PC-3 (cell line): Measurements from ENCODE around the gene C2. TPM values are rescaled to one million over a fixed set of nuclear protein-coding genes. Genes with fewer than 3 reads are reported as not detected.
A peak's percentile ranks its signal among the peaks of the same experiment; 100 is the strongest.

Source experiments
- ATAC-seq: fragments of 200-7000 bp; cut with Tn5 transposase; 2 replicates; pipeline ENCODE4 v1.9.1; 2020; ENCODE audit warnings: mild to moderate bottlenecking, moderate library complexity
- BruUV-seq: library from RNA; stranded (reverse); fragments of 400-500 nt; replicated peaks from 2 replicates; lab custom pipeline; 2021; lab: Mats Ljungman, UMichigan
- CTCF ChIA-PET: fragments of 300-600 bp; sonication (Branson Sonifier 250); formaldehyde crosslinking; loops from one replicate; lab custom pipeline; 2022; ENCODE audit warnings: antibody characterized with exemption; lab: Charles Lee
- POLR2A ChIA-PET: fragments of 300-600 bp; sonication (Branson Sonifier 250); formaldehyde crosslinking; loops from one replicate; lab custom pipeline; 2022; ENCODE audit warnings: antibody characterized with exemption; ENCODE audit not compliant: unreplicated experiment; lab: Charles Lee
- DNase-seq: peaks from one replicate; pipeline ENCODE4 v3.0.0-alpha.2; 2015
- H2AFZ ChIP-seq: fragments of 300-600 bp; sonication (generic); 2 replicates; pipeline ENCODE4 v1.6.0; 2016; ENCODE audit warnings: antibody characterized with exemption, low read length
- H3F3A ChIP-seq: fragments of 300-600 bp; sonication (generic); one replicate; pipeline ENCODE4 v1.6.0; 2017; ENCODE audit warnings: antibody characterized with exemption, low read length, control low read depth, mild to moderate bottlenecking; ENCODE audit not compliant: unreplicated experiment
- H3K27ac ChIP-seq: fragments of 300-600 bp; sonication (generic); 2 replicates; pipeline ENCODE4 v1.5.1; 2016; ENCODE audit warnings: mild to moderate bottlenecking, low read length
- H3K27me3 ChIP-seq: fragments of 300-600 bp; sonication (generic); 2 replicates; pipeline ENCODE4 v1.6.1; 2016; ENCODE audit warnings: low read length, mixed read lengths
- H3K36me3 ChIP-seq: fragments of 300-600 bp; sonication (generic); 2 replicates; pipeline ENCODE4 v1.6.1; 2016; ENCODE audit warnings: low read depth, mixed run types, low read length, mixed read lengths
- H3K4me1 ChIP-seq: fragments of 300-600 bp; sonication (generic); 2 replicates; pipeline ENCODE4 v1.5.1; 2016; ENCODE audit warnings: low read length; ENCODE audit not compliant: insufficient read depth
- H3K4me2 ChIP-seq: fragments of 300-600 bp; sonication (generic); 2 replicates; pipeline ENCODE4 v1.6.0; 2016; ENCODE audit warnings: low read length
- H3K4me3 ChIP-seq: fragments of 300-600 bp; sonication (generic); 2 replicates; pipeline ENCODE4 v1.5.1; 2016; ENCODE audit warnings: mild to moderate bottlenecking, low read length, mixed read lengths
- H3K79me2 ChIP-seq: fragments of 300-600 bp; sonication (generic); 2 replicates; pipeline ENCODE4 v1.6.1; 2017; ENCODE audit warnings: low read length, mixed read lengths
- H3K9ac ChIP-seq: fragments of 300-600 bp; sonication (generic); 2 replicates; pipeline ENCODE4 v1.6.0; 2016; ENCODE audit warnings: mild to moderate bottlenecking, low read length
- H3K9me2 ChIP-seq: fragments of 300-600 bp; sonication (generic); replicated peaks from 2 replicates; pipeline ENCODE4 v1.6.1; 2016; ENCODE audit warnings: mixed run types, low read length, mixed read lengths
- H3K9me3 ChIP-seq: fragments of 300-600 bp; sonication (generic); 2 replicates; pipeline ENCODE4 v1.6.1; 2016; ENCODE audit warnings: low read length, mixed read lengths
- H4K20me1 ChIP-seq: fragments of 300-600 bp; sonication (generic); 2 replicates; pipeline ENCODE4 v1.6.1; 2016; ENCODE audit warnings: low read length, mixed read lengths
- EZH2 ChIP-seq: fragments of 300-600 bp; sonication (generic); IDR thresholded peaks from one replicate; pipeline ENCODE4 v1.6.1; 2017; ENCODE audit warnings: antibody characterized with exemption, mild to moderate bottlenecking, low read length; ENCODE audit not compliant: unreplicated experiment
- EZH2phosphoT487 ChIP-seq: fragments of 300-600 bp; sonication (generic); IDR thresholded peaks from 2 replicates; pipeline ENCODE4 v1.6.1; 2018; ENCODE audit warnings: mild to moderate bottlenecking, antibody characterized with exemption, low read length, borderline replicate concordance
- intact Hi-C: fragments of 100-400 bp; cut with micrococcal nuclease; formaldehyde crosslinking; loops from 2 replicates; pipeline ENCODE4 v1.9.0; 2023
- total RNA-seq: library from RNA; depleted of rRNA; stranded (reverse); fragments of >200 nt; gene quantifications from 2 replicates; pipeline ENCODE4 v1.2.3, GENCODE V29; 2014
- TF ChIP-seq, protein P1 (sequence below): fragments of 300-600 bp; sonication (generic); conservative IDR thresholded peaks from 2 replicates; pipeline ENCODE4 v1.5.1; 2017; ENCODE audit warnings: antibody characterized with exemption, low read depth, mild to moderate bottlenecking, low read length

The C2 gene
- total RNA-seq, 1 experiment from 2014 or later, result not detected

DNA sequence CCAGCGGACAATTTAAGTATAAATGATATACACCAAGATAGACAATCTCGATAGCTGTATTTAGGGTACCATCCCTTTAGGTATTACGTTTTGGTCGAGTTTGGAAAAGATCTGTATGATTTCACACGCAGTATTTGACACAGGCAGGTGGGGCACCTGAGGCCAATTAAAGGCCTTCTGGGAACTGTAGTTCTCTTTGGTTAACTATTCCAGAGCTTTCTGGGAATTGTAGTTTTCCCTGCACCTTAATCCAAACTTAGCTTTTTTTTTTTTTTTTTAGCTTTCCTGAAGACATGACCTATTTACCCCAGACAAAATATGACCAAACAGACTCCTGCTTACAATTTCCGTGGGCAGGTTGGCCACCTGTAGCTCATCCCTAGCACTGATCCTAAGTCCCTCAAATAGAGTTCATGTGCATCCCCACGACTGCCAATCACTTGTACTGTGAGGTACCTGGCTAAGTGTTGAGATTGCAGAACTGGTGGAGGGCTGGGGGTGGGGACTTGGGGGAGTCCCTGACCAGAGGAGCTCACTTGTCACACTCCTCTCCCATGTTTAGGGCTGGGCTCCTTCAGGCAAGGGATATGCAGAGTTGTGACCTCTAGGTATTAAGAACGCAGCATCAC is 29.0 kb upstream of the C2 start:
- peaks cover 29% of the 10 kb centered on the region for H3K4me1 ChIP-seq
- H3K27me3 ChIP-seq, result no peaks in the 10 kb centered on the region
- peak overlapping the region; percentile 81 for H3K9ac ChIP-seq
- peak overlapping the region; percentile 92 for H3K4me2 ChIP-seq
- ATAC-seq (peak; percentile 22; the same call in 1 of the 2 replicates), DNase-seq (peak; percentile 68)
- H4K20me1 ChIP-seq, result no peaks in the 10 kb centered on the region
- TF ChIP-seq EZH2, result no peak
- TF ChIP-seq, protein P1, sequence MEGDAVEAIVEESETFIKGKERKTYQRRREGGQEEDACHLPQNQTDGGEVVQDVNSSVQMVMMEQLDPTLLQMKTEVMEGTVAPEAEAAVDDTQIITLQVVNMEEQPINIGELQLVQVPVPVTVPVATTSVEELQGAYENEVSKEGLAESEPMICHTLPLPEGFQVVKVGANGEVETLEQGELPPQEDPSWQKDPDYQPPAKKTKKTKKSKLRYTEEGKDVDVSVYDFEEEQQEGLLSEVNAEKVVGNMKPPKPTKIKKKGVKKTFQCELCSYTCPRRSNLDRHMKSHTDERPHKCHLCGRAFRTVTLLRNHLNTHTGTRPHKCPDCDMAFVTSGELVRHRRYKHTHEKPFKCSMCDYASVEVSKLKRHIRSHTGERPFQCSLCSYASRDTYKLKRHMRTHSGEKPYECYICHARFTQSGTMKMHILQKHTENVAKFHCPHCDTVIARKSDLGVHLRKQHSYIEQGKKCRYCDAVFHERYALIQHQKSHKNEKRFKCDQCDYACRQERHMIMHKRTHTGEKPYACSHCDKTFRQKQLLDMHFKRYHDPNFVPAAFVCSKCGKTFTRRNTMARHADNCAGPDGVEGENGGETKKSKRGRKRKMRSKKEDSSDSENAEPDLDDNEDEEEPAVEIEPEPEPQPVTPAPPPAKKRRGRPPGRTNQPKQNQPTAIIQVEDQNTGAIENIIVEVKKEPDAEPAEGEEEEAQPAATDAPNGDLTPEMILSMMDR, result 0 out of 2 replicates have a peak, but pooled peaks have one; percentile 24
- TF ChIP-seq EZH2phosphoT487, result no peak
- intact Hi-C loops, result loop anchor here (5.0 kb wide), 1 partner anchor 36 kb away; the partner anchor contains the start of gene NEU1
- CTCF ChIA-PET, result no interaction called here
- H3K9me2 ChIP-seq, result no peaks in the 10 kb centered on the region
- no TSS peak for BruUV-seq
- H3K27ac ChIP-seq, result peak overlapping the region; percentile 35
- peak overlapping the region; percentile 81 for H3K4me3 ChIP-seq
- peaks cover 1% of the 10 kb centered on the region for H3F3A ChIP-seq
- H3K79me2 ChIP-seq, result peaks cover 34% of the 10 kb centered on the region
- no peaks in the 10 kb centered on the region for H3K9me3 ChIP-seq
- H3K36me3 ChIP-seq, result peaks cover 4% of the 10 kb centered on the region; the same call in 1 of the 2 replicates
- POLR2A ChIA-PET, result interaction anchor here (0.6 to 0.7 kb wide), 2 partner anchors 246 to 1073 kb away, joined by 7 to 9 read pairs; no protein-coding TSS in a partner anchor
- H2AFZ ChIP-seq, result peak overlapping the region; percentile 76

DNA sequence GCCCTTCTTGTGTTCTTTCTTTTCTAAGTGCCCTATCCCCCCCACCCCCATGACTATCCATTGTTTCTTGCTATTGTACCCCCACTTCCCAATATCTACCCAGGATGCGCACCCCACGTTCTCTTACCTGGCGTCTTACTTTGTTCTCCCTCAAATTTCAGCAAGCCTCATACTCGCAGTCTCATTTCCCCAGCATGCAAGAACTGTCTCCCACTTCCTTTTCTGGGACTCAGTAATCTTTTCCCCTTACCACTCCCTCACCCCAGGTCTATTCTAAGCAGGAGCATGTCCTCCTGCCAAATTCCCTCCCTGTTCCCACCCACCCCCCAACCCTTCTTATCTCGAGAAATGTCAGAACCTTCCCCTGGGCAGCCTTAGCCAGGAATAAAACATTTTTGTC is 28.3 kb upstream of the C2 start:
- Histone ChIP-seq H3K4me2 (peak overlapping the region; percentile 92), H3F3A (no peaks in the 10 kb centered on the region), H2AFZ (no peak overlapping the region), H4K20me1 (no peaks in the 10 kb centered on the region), H3K9ac (no peak overlapping the region), H3K27me3 (no peaks in the 10 kb centered on the region), H3K36me3 (peaks cover 4% of the 10 kb centered on the region; the same call in 1 of the 2 replicates), H3K4me3 (no peak overlapping the region), H3K27ac (no peak overlapping the region), H3K9me3 (no peaks in the 10 kb centered on the region), H3K79me2 (peaks cover 34% of the 10 kb centered on the region), H3K9me2 (no peaks in the 10 kb centered on the region), H3K4me1 (peaks cover 28% of the 10 kb centered on the region)
- TF ChIP-seq EZH2 (no peak), EZH2phosphoT487 (no peak)
- TF ChIP-seq, protein P1, result no peak
- ATAC-seq, result no peak
- POLR2A ChIA-PET, result no interaction called here
- no peak for DNase-seq
- CTCF ChIA-PET, result no interaction called here
- BruUV-seq, result no TSS peak
- intact Hi-C loops, result loop anchor here (5.0 kb wide), 1 partner anchor 37 kb away; the partner anchor contains the start of gene NEU1
